Measurements from ENCODE around the gene JMJD1C.

JMJD1C gene

GRCh38 chr10:63446716-63447440 lies 18.9 kb downstream of the JMJD1C start:
- H3K4me3 ChIP-seq (ENCODE audit: low read length) = no peak overlapping the region
- DNase-seq (ENCODE audit: low read depth, low spot score) = no peak

GRCh38 chr10:63441404-63441803 lies 24.4 kb downstream of the JMJD1C start:
- DNase-seq (ENCODE audit: low read depth, low spot score) = no peak
- no peak overlapping the region for H3K4me3 ChIP-seq (ENCODE audit: low read length)

DNA sequence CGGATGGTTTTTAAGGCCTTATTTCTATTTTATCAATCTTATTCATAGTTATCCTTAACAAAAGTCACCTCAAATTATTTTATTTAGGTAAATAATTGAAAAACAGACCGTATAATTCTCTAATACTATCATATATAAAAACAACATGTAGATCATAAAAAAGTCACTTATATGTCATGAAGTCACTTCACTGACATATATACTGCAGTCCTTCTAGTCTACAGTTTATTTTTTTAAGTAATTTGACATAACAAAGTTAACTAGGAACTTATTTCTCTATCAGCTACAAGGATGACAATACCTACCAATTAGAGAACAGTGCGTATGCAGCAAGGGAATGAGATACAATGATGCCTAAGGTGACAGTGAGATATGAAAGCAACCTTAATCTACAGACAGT lies 26.2 kb downstream of the JMJD1C start:
- H3K4me3 ChIP-seq (ENCODE audit: low read length) = no peak overlapping the region
- DNase-seq (ENCODE audit: low read depth, low spot score) = no peak

- no peak overlapping the region for H3K4me3 ChIP-seq (ENCODE audit: low read length)
- DNase-seq (ENCODE audit: low read depth, low spot score) = no peak
Observed at GRCh38 chr10:63438506-63439498, 27.0 kb downstream of the JMJD1C start.

GRCh38 chr10:63437116-63437949 lies 28.4 kb downstream of the JMJD1C start:
- DNase-seq (ENCODE audit: low read depth, low spot score) = no peak
- H3K4me3 ChIP-seq (ENCODE audit: low read length) = no peak overlapping the region

GRCh38 chr10:63436225-63436624 lies 29.6 kb downstream of the JMJD1C start:
- DNase-seq (ENCODE audit: low read depth, low spot score) = no peak
- H3K4me3 ChIP-seq (ENCODE audit: low read length) = no peak overlapping the region

GRCh38 chr10:63434866-63435854 lies 30.6 kb downstream of the JMJD1C start:
- DNase-seq (ENCODE audit: low read depth, low spot score) = no peak
- no peak overlapping the region for H3K4me3 ChIP-seq (ENCODE audit: low read length)

- DNase-seq (ENCODE audit: low read depth, low spot score) = no peak
- no peak overlapping the region for H3K4me3 ChIP-seq (ENCODE audit: low read length)
Observed at GRCh38 chr10:63431962-63432797, 33.6 kb downstream of the JMJD1C start.

- no peak for DNase-seq (ENCODE audit: low read depth, low spot score)
Observed at GRCh38 chr10:63430999-63431356, 34.8 kb downstream of the JMJD1C start.

GRCh38 chr10:63430091-63430998 lies 35.4 kb downstream of the JMJD1C start:
- no peak for DNase-seq (ENCODE audit: low read depth, low spot score)
- no peak overlapping the region for H3K4me3 ChIP-seq (ENCODE audit: low read length)

More at GRCh38 chr10:63430999-63431356, 34.8 kb downstream of the JMJD1C start:
- H3K4me3 ChIP-seq (ENCODE audit: low read length) = no peak overlapping the region

GRCh38 chr10:63429281-63429680 lies 36.5 kb downstream of the JMJD1C start:
- no peak for DNase-seq (ENCODE audit: low read depth, low spot score)
- H3K4me3 ChIP-seq (ENCODE audit: low read length) = no peak overlapping the region

- H3K4me3 ChIP-seq (ENCODE audit: low read length) = no peak overlapping the region
- no peak for DNase-seq (ENCODE audit: low read depth, low spot score)
Observed at GRCh38 chr10:63427013-63427412, 38.8 kb downstream of the JMJD1C start.

GRCh38 chr10:63425512-63425911 lies 40.3 kb downstream of the JMJD1C start:
- no peak for DNase-seq (ENCODE audit: low read depth, low spot score)
- no peak overlapping the region for H3K4me3 ChIP-seq (ENCODE audit: low read length)

- H3K4me3 ChIP-seq (ENCODE audit: low read length) = no peak overlapping the region
- DNase-seq (ENCODE audit: low read depth, low spot score) = no peak
Observed at GRCh38 chr10:63424576-63424975, 41.2 kb downstream of the JMJD1C start.

DNA sequence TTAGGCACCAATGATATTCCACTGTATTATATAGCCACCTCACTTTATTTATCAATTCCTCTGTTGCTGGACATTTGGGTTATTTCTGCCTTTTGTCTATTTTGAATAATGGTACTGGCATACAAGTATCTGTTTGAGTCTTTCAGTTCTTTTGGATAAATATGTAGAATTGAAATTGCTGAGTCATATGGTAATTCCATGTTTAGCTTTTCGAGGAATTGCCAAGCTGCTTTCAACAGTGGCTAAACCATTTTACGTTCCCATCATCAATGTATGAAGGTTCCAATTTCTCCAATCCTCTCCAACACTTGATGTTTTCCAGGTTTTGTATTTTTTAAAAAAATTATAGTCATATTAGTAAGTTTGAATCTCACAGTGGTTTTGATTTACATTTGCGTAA lies 42.3 kb downstream of the JMJD1C start:
- H3K4me3 ChIP-seq (ENCODE audit: low read length) = no peak overlapping the region
- DNase-seq (ENCODE audit: low read depth, low spot score) = no peak

DNA sequence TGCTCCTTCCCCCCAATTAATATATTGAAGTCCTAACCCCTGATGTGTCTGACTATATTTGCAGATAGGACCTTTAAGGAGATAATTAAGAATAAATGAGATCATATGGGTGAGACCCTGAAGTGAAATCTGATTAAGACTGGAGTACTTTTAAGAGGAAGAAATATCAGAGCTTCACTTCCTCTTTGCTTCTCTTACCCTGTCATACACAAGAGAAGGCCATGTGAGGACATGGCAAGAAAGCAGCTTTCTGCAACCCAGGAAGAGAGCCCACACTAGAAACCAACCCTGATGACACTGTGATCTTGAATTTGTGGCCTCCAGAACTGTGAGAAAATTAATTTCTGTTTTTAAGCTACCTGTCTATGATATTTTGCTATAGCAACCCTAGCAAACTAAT lies 44.2 kb downstream of the JMJD1C start:
- no peak overlapping the region for H3K4me3 ChIP-seq (ENCODE audit: low read length)
- peak; percentile 21 for DNase-seq (ENCODE audit: low read depth, low spot score)

DNA sequence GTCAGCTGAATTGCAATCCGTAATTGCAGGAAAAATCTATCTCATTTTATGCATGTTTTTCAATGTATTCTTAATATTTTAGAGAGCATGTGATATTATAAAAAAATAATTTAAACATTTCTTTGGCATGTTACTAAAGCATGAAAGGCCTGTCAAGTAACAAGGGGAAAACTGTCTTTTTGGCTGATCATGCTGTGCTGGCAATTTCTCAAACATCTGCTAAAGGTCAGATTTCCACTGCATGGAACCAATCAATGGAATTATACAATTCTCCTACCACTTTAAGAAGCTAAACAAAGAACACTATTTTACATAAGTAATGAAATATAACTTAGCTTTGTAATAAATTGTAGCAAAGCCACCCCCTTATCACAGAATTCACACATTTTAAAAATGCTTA lies 49.4 kb downstream of the JMJD1C start:
- DNase-seq (ENCODE audit: low read depth, low spot score) = no peak

More for the DNA sequence above, 49.4 kb downstream of the JMJD1C start:
- no peak overlapping the region for H3K4me3 ChIP-seq (ENCODE audit: low read length)
